Skin epidermis (tissue), 12 donors: Measurements from ENCODE around the gene ITGB5.
"Not testable (repeated sequence)": the region's sequence is repeated elsewhere in the genome, so short reads cannot be mapped to it uniquely, and the experiment has no call there.

Experiments
- H3K27ac ChIP-seq, 21 experiments: fragments of 200-600 bp; sonication (generic) in 11 of 21; one replicate each; pipeline ENCODE4 v1.5.0; 2020; ENCODE audit warnings: mild to moderate bottlenecking in 3 of 21, inconsistent platforms in 2 of 21, moderate library complexity in 2 of 21
- H3K4me3 ChIP-seq, 7 experiments: fragments of 200-600 bp; sonication (generic) in 2 of 7; one replicate each; pipeline ENCODE4 v1.5.0; 2020; ENCODE audit warnings: inconsistent platforms in 2 of 7, mild to moderate bottlenecking in 2 of 7, moderate library complexity in 1 of 7

Gene ITGB5

GRCh38 chr3:124782377-124782712 is 104.8 kb downstream of the ITGB5 start:
- not testable (repeated sequence) for H3K4me3 ChIP-seq
- H3K27ac ChIP-seq = peak overlapping the region in 10 of 21 experiments; percentile 14 to 90 (median 77)

GRCh38 chr3:124781476-124782376 is 105.4 kb downstream of the ITGB5 start:
- H3K4me3 ChIP-seq = no peak overlapping the region
- H3K27ac ChIP-seq = peak overlapping the region in 19 of 21 experiments; percentile 4 to 90 (median 76)

DNA sequence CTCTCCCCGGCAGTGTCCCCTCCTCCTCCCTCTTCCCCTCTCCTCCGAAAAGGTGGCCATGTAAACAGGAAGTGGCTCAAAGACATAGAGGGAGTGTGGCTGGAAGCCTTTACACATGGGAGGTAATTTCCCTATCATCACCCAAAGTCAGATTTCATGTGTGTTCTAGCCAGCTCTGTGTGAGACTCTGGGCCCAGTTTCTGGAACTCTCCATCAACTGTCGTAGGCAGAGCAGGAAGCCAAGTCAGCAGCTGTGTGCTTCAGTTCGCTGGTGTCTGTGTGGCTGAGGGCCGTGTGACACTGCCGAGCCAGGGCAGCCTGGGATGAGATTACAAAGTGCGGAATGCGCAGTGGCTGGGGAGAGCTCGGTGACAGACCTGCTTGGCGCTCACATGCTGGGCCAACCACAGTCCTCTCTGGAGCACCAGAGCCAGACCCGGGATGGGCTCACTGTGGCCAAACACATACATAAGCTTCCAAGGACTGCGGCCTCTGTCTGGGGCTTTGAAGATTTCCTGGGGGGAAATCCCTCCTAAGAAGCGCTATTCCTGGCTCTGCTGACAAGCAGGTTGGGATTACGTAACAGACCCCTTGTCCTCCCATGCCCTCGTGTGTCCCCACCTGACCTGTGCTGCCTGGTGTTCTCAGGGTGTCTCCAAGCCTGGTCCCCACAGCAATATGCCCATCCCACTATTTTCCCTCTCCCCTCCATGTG is 106.2 kb downstream of the ITGB5 start:
- H3K4me3 ChIP-seq = no peak overlapping the region
- H3K27ac ChIP-seq = peak overlapping the region in 20 of 21 experiments; percentile 23 to 90 (median 76)

DNA sequence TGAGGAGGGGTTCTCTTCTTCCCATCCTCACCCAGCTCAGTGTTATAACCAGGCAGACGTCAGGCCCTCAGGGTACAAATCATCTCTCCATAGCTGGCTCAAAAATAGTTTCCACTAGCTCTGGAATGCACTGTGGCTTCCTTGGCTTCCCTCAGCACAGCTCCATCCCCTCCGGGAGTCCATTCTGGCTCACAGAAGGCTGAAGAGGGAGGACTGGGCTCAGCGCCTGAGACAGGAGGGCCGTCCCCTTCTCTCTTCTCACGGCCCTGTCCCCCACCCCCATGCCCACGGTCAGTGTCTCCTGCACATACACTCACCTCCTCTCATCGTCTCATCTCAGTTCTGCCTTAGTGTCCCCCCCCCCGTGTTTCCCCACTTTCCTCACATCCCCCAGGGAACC is 106.8 kb downstream of the ITGB5 start:
- H3K4me3 ChIP-seq = no peak overlapping the region
- H3K27ac ChIP-seq = peak overlapping the region in 20 of 21 experiments; percentile 23 to 90 (median 77)

DNA sequence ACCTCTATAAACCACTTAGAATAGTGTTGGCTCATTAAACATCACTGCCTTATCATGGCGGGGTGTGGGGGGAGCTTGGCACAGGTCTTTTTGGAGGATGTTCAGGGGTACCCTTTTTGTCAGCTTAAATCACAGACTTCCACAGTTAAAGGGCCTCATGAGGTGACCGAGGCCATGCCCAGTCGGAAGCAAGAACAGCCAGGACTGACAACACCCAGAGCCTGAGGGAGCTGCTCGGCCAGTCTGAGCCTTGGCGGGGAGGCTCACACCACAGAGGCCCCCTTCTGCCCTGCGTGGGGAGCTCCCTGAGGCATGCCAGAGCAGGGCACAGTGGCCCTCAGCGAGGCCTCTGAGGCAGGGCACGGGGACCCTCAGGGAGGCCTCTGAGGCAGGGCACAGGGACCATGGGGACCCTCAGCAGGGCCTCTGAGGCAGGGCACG is 107.4 kb downstream of the ITGB5 start:
- peak overlapping the region in 19 of 21 experiments; percentile 23 to 90 (median 77) for H3K27ac ChIP-seq
- no peak overlapping the region for H3K4me3 ChIP-seq

DNA sequence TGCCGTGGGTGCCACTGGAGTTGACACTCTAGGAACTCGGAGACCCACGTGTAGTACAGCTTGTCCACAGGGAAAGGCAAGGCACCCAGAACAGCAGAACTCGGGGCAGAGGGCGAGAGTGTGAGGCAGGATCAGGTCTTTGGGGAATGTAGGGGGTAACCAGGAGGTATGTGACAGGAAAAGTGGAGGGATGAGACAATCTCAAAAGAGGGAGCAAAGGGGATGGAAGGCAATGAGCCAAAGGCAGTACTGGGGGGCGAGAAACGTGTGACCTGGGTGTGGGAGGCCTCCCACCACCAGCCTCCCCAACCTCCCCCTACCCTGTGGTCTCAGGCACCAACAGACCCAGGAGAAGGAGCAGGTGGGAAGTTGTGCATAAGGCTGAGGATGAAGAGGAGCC is 108.0 kb downstream of the ITGB5 start:
- peak overlapping the region in 9 of 21 experiments; percentile 7 to 90 (median 77) for H3K27ac ChIP-seq

GRCh38 chr3:124777762-124778470 is 109.2 kb downstream of the ITGB5 start:
- Histone ChIP-seq H3K27ac (peak overlapping the region in 3 of 21 experiments; percentile 15 to 89 (median 45)), H3K4me3 (no peak overlapping the region)

More for the DNA sequence above, 108.0 kb downstream of the ITGB5 start:
- H3K4me3 ChIP-seq = no peak overlapping the region

DNA sequence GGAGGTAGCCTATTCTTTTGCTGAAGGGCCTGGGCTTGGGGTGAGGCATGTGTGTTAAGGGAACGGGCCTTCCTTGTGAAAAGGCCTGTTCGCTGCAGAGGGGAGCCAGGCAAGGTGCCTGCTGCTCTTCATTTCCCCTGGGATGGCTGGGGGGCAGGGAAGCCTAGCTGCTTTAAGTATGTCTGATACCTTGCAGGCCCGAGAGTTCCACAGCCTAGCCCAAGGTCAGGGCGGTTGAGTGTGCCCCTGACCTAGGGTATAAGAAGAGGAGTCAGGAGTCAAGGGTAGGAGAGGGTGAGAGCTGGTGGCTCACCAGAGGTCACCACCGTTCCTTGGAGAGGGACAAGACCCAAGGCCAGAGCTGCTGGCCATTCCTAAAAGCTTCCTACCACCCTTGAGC is 110.3 kb downstream of the ITGB5 start:
- Histone ChIP-seq H3K4me3 (no peak overlapping the region), H3K27ac (peak overlapping the region in 2 of 21 experiments; percentile 5 to 45)

DNA sequence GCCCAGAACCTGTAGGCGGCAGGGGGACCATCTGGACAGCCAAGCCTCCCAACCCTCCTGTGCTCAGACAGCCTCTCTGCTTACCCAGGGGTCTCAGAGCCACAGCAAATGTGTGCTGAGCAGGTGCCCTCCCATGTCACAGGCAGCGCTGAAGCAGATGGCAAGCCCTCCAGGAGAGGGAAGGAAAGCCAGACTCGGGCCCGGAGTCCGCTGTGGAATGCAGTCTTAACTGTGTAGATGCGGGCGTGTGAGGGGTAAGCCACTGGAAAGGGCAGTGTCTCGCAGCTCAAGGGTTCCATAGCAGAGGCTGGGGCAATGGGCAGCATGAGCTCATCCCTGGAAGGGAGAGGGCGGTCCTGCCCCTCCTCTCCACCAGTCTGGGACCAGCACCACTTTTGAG is 111.3 kb downstream of the ITGB5 start:
- Histone ChIP-seq H3K27ac (peak overlapping the region in 2 of 21 experiments; percentile 10 to 67), H3K4me3 (no peak overlapping the region)

- peak overlapping the region in 9 of 21 experiments; percentile 10 to 67 (median 47) for H3K27ac ChIP-seq
- no peak overlapping the region for H3K4me3 ChIP-seq
Observed at GRCh38 chr3:124774841-124775402, 112.2 kb downstream of the ITGB5 start.

DNA sequence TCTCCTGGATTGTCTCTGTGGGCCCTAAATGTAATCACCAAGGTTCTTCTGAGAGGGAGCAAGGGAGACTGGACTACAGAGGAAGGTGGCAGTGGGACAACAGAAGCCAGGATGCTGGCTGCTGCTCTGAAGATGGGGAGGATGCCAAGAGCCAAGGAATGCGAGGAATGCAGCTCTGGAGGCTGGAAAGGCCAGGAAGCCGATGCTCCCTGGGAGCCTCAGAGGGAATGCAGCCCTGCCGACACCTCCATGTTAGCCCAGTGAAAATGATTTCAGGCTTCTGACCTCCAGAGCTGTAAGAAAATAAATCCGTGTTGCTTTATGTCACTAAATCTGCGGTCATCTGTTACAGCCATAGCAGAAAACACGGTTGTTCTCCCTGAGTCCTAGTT is 112.8 kb downstream of the ITGB5 start:
- peak overlapping the region in 10 of 21 experiments; percentile 5 to 67 (median 38) for H3K27ac ChIP-seq

DNA sequence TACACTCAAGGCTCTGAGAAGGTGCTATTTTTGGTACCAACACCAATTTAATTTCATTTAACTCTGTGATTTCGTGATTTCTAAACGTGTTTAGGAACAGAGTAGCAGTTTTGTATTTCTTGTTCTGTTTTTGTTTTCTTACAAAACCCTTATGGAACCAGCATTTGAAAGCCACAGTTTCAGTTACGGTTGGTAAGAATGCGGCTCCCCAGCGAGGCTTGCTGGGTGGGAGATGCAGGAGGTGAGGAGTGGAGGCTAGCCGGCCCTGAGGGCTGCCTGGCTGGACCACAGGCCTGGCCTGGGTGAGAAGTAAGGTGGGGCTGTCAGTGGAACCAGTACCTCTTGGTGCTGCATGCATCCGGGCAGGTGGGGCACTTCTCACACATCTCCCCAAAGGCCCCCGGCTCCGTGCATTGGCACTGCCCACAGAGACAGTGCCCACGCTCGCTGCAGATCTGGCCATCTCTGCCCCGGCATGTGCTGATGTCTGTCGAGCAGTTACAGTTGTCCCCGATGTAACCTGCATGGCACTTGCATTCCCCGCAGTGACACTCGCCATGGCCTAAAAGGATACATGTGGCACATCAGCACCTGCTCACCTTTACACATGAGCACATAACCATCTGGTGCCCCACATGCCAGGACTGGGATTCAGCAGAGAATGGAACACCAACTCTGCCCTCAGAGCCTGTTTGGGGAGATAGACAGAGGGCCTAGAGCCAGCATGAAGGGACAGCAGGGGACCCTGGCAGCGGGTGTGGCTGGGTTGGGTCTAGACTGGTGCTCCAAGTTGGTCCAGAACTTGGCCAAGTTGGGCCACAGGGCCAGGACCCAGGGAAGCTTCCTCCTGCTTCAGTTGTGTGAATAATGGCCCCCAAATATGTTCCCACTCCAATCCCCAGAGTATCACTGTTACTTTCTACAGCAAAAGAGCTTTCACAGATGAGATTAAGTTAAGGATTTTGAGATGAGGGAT is 113.5 kb downstream of the ITGB5 start:
- peak overlapping the region in 5 of 21 experiments; percentile 14 to 67 (median 48) for H3K27ac ChIP-seq
- no peak overlapping the region for H3K4me3 ChIP-seq

More for the DNA sequence above, 112.8 kb downstream of the ITGB5 start:
- no peak overlapping the region for H3K4me3 ChIP-seq

GRCh38 chr3:124772081-124772831 is 114.9 kb downstream of the ITGB5 start:
- Histone ChIP-seq H3K4me3 (no peak overlapping the region), H3K27ac (peak overlapping the region in 8 of 21 experiments; percentile 6 to 66 (median 48))

DNA sequence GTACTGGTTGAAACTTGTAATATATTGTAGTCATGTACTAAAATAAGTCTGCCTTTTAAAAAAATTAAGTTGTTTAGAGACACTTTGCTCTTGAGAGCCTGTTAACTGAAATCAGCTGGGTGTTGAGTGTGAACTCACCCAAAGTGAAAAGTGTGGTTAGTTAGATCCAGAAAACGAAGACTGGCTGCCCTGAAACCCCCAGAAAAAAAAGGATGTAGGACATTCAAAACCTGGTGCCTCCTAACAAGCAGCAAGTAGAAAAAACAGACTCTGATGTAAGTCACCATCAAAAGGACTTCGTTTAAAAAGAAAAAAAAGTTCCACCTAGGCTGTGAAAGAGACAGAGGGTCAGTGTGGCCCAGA is 116.1 kb downstream of the ITGB5 start:
- H3K4me3 ChIP-seq = no peak overlapping the region
- peak overlapping the region in 5 of 21 experiments; percentile 16 to 75 (median 39) for H3K27ac ChIP-seq

DNA sequence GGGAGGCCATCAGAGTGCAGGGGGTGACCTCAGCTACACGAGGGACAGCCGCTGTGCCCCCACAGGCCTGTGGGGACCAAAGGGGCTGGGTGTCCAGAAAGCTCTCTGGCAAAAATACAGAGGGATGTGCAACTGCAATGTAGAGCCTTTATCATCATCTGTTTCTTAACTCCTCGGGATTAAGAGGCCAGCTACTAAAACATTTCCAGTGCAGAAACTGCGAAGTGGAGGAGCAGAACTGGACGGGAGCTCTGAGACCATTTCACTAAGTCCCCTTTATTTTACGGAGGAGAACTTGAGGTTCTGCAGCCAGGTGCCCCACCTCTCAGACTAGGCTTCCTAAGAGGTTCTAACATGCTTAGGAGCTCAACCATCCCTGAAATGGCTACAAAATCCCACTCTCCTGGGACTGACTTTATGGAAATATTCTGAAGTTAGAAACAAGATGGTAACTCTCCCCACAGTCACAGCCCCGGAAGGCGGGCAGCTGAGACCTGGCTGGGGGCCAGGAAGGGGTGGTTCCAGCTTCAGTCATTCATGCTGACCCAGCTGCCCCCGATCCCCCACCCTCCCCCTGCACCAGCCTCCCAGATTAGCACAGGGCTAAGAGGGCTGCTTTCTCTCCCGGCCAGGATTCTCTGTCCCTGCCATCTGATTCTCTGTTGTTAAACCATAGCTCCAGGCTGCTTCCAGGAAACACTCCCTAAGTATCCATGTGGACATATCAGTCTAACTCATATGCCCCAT is 116.7 kb downstream of the ITGB5 start:
- no peak overlapping the region for H3K4me3 ChIP-seq
- H3K27ac ChIP-seq = peak overlapping the region in 7 of 21 experiments; percentile 12 to 75 (median 31)

- Histone ChIP-seq H3K4me3 (no peak overlapping the region), H3K27ac (peak overlapping the region in 3 of 21 experiments; percentile 31 to 75 (median 39))
Observed at GRCh38 chr3:124769462-124769861, 117.7 kb downstream of the ITGB5 start.

GRCh38 chr3:124768812-124769211 is 118.4 kb downstream of the ITGB5 start:
- H3K27ac ChIP-seq = peak overlapping the region in 3 of 21 experiments; percentile 0 to 75 (median 29)
- H3K4me3 ChIP-seq = no peak overlapping the region
